Glutamatergic neuron (in vitro differentiated cells): Measurements from ENCODE around the gene CCDC66. TPM values are rescaled to one million over a fixed set of nuclear protein-coding genes. Genes with fewer than 3 reads are reported as not detected.
"Not testable (repeated sequence)": the region's sequence is repeated elsewhere in the genome, so short reads cannot be mapped to it uniquely, and the experiment has no call there.

Experiments
- DNase-seq: peaks from one replicate; pipeline ENCODE4 v3.0.0; 2022
- H3K27ac Mint-ChIP-seq: one replicate; pipeline ENCODE4 v1.8.0; 2020; ENCODE audit warnings: mild to moderate bottlenecking, mixed read lengths, inconsistent platforms; ENCODE audit not compliant: unreplicated experiment
- H3K27me3 Mint-ChIP-seq: one replicate; pipeline ENCODE4 v1.8.0; 2020; ENCODE audit warnings: mild to moderate bottlenecking, moderate library complexity, mixed read lengths, inconsistent platforms; ENCODE audit not compliant: unreplicated experiment
- H3K36me3 Mint-ChIP-seq: one replicate; pipeline ENCODE4 v1.8.0; 2020; ENCODE audit warnings: mild to moderate bottlenecking, mixed read lengths, inconsistent platforms; ENCODE audit not compliant: unreplicated experiment
- H3K4me1 Mint-ChIP-seq: one replicate; pipeline ENCODE4 v1.8.0; 2020; ENCODE audit warnings: mild to moderate bottlenecking, low read depth, mixed read lengths, inconsistent platforms; ENCODE audit not compliant: unreplicated experiment
- H3K4me3 Mint-ChIP-seq: one replicate; pipeline ENCODE4 v1.8.0; 2020; ENCODE audit warnings: mild to moderate bottlenecking, mixed read lengths, inconsistent platforms; ENCODE audit not compliant: unreplicated experiment
- H3K9me3 Mint-ChIP-seq: one replicate; pipeline ENCODE4 v1.8.0; 2020; ENCODE audit warnings: mild to moderate bottlenecking, moderate library complexity, mixed read lengths, inconsistent platforms; ENCODE audit not compliant: unreplicated experiment
- CTCF ChIP-seq: fragments of 200-600 bp; sonication (generic); IDR thresholded peaks from one replicate; pipeline ENCODE4 v1.5.0; 2021; ENCODE audit not compliant: partially characterized antibody, unreplicated experiment
- total RNA-seq: library from RNA; stranded (reverse); fragmentation: NEBNext Ultra II Directional; extraction: Animal tissue kit (Norgen Biotek cat#: 25700); gene quantifications from one replicate; pipeline ENCODE4 v1.2.1, GENCODE V29; 2021; ENCODE audit not compliant: unreplicated experiment

The CCDC66 gene
- total RNA-seq, 1 donor from 2014 or later: 23.8 TPM

- Mint-ChIP-seq H3K27ac (no peak overlapping the region), H3K36me3 (no peaks in the 10 kb centered on the region), H3K4me1 (no peaks in the 10 kb centered on the region), H3K27me3 (no peaks in the 10 kb centered on the region), H3K4me3 (no peak overlapping the region), H3K9me3 (no peaks in the 10 kb centered on the region)
- DNase-seq: no peak
- TF ChIP-seq CTCF: no peak
Observed at GRCh38 chr3:56591262-56591661, 34.3 kb downstream of the CCDC66 start.

GRCh38 chr3:56593455-56594158 lies 36.6 kb downstream of the CCDC66 start:
- Mint-ChIP-seq H3K27me3 (no peaks in the 10 kb centered on the region), H3K36me3 (peaks cover 4% of the 10 kb centered on the region), H3K27ac (no peak overlapping the region), H3K4me3 (no peak overlapping the region), H3K4me1 (no peaks in the 10 kb centered on the region), H3K9me3 (no peaks in the 10 kb centered on the region)
- no peak for TF ChIP-seq CTCF
- no peak for DNase-seq

- Mint-ChIP-seq H3K4me1 (no peaks in the 10 kb centered on the region), H3K4me3 (no peak overlapping the region), H3K36me3 (peaks cover 4% of the 10 kb centered on the region), H3K9me3 (no peaks in the 10 kb centered on the region), H3K27ac (no peak overlapping the region), H3K27me3 (no peaks in the 10 kb centered on the region)
- DNase-seq: no peak
- no peak for TF ChIP-seq CTCF
Observed at GRCh38 chr3:56595975-56596840, 39.2 kb downstream of the CCDC66 start.

GRCh38 chr3:56608479-56608878 lies 51.5 kb downstream of the CCDC66 start:
- H3K27me3 Mint-ChIP-seq, H3K4me3 Mint-ChIP-seq, H3K27ac Mint-ChIP-seq, DNase-seq, H3K4me1 Mint-ChIP-seq, H3K9me3 Mint-ChIP-seq: not testable (repeated sequence)
- peaks cover 27% of the 10 kb centered on the region for H3K36me3 Mint-ChIP-seq

- H3K27me3 Mint-ChIP-seq: no peaks in the 10 kb centered on the region
- H3K4me3 Mint-ChIP-seq: no peak overlapping the region
- no peaks in the 10 kb centered on the region for H3K4me1 Mint-ChIP-seq
- no peak overlapping the region for H3K27ac Mint-ChIP-seq
- peaks cover 15% of the 10 kb centered on the region for H3K36me3 Mint-ChIP-seq
- no peak for DNase-seq
- no peaks in the 10 kb centered on the region for H3K9me3 Mint-ChIP-seq
- no peak for TF ChIP-seq CTCF
Observed at GRCh38 chr3:56610669-56611335, 53.8 kb downstream of the CCDC66 start.
